HepG2 (cell line): ENCODE measurements around the gene NFAT5. TPM values are rescaled to one million over a fixed set of nuclear protein-coding genes. Genes with fewer than 3 reads are reported as not detected.

ENCODE experiments used
- ARNT ChIP-seq: fragments of 450-650 bp; IDR thresholded peaks from 2 replicates; pipeline ENCODE4 v1.6.1; 2017
- BRCA1 ChIP-seq: sonication (generic); formaldehyde crosslinking; IDR thresholded peaks from 2 replicates; pipeline ENCODE4 v1.4.0; 2020; ENCODE audit warnings: missing genetic modification reagents
- BRD4 ChIP-seq: sonication (generic); formaldehyde crosslinking; IDR thresholded peaks from 2 replicates; pipeline ENCODE4 v1.4.0; 2020; ENCODE audit warnings: missing genetic modification reagents
- CBX5 ChIP-seq: sonication (generic); formaldehyde crosslinking; IDR thresholded peaks from 2 replicates; pipeline ENCODE4 v1.4.0; 2020; ENCODE audit warnings: missing genetic modification reagents, borderline replicate concordance
- HOXA3 ChIP-seq: sonication (generic); formaldehyde crosslinking; IDR thresholded peaks from 2 replicates; pipeline ENCODE4 v1.5.0; 2020; ENCODE audit warnings: missing genetic modification reagents
- ISL2 ChIP-seq: sonication (generic); formaldehyde crosslinking; IDR thresholded peaks from 2 replicates; pipeline ENCODE4 v1.5.0; 2020; ENCODE audit warnings: missing genetic modification reagents
- KLF12 ChIP-seq: sonication (generic); formaldehyde crosslinking; IDR thresholded peaks from 2 replicates; pipeline ENCODE4 v1.4.0; 2020; ENCODE audit warnings: missing genetic modification reagents, borderline replicate concordance
- MBNL3 ChIP-seq: fragments of 250-450 bp; sonication (Bioruptor Pico); conservative IDR thresholded peaks from 2 replicates; pipeline ENCODE4 v1.8.0; 2022; ENCODE audit warnings: mild to moderate bottlenecking, inconsistent platforms
- PHF20 ChIP-seq: sonication (generic); formaldehyde crosslinking; IDR thresholded peaks from 2 replicates; pipeline ENCODE4 v1.5.0; 2020; ENCODE audit warnings: mild to moderate bottlenecking, missing genetic modification reagents
- POGZ ChIP-seq: sonication (generic); formaldehyde crosslinking; IDR thresholded peaks from 2 replicates; pipeline ENCODE4 v1.4.0; 2020; ENCODE audit warnings: mild to moderate bottlenecking, missing genetic modification reagents
- THAP9 ChIP-seq: sonication (generic); formaldehyde crosslinking; IDR thresholded peaks from 2 replicates; pipeline ENCODE4; 2020; ENCODE audit warnings: missing genetic modification reagents, mild to moderate bottlenecking, borderline replicate concordance
- YY1 ChIP-seq: IDR thresholded peaks from 2 replicates; pipeline ENCODE4 v1.6.1; 2011; ENCODE audit warnings: low read length, low read depth, moderate library complexity, mild to moderate bottlenecking; ENCODE audit not compliant: insufficient read depth, insufficient replicate concordance
- ZBTB42 ChIP-seq: sonication (generic); formaldehyde crosslinking; IDR thresholded peaks from 2 replicates; pipeline ENCODE4 v1.5.0; 2020; ENCODE audit warnings: mild to moderate bottlenecking, missing genetic modification reagents
- ZNF558 ChIP-seq: sonication (generic); formaldehyde crosslinking; IDR thresholded peaks from 2 replicates; pipeline ENCODE4 v1.9.0; 2022; ENCODE audit warnings: mild to moderate bottlenecking, missing genetic modification reagents, borderline replicate concordance
- polyA plus RNA-seq, 8 experiments: library from polyadenylated mRNA; depleted of rRNA in 3 of 8; stranded (reverse) in 7 of 8; unstranded in 1 of 8; fragments of >200 nt; fragmentation: Illumina TruSeq in 4 of 8; extraction: Trizol in 4 of 8; gene quantifications; 2 replicates each; pipeline versions ENCODE4 v1.2.1 to v1.2.3, GENCODE V29; 2011 to 2016; ENCODE audit warnings: low read depth in 4 of 8, missing spikeins in 1 of 8, mixed read lengths in 1 of 8; ENCODE audit not compliant: insufficient read depth in 1 of 8
- total RNA-seq, 5 experiments: library from RNA; depleted of rRNA; stranded (reverse); fragments of >200 nt; fragmentation: Illumina TruSeq; extraction: Trizol; gene quantifications; 2 replicates each; pipeline ENCODE4 v1.2.3, GENCODE V29; 2016; ENCODE audit warnings: low read depth in 1 of 5
- TF ChIP-seq, protein P1 (sequence below): sonication (generic); formaldehyde crosslinking; conservative IDR thresholded peaks from 2 replicates; pipeline ENCODE4 v1.8.0; 2022; ENCODE audit warnings: low read depth, missing genetic modification reagents
- TF ChIP-seq, protein P2 (sequence below): sonication (generic); formaldehyde crosslinking; IDR thresholded peaks from 2 replicates; pipeline ENCODE4 v1.4.0; 2020; ENCODE audit warnings: missing genetic modification reagents, mild to moderate bottlenecking, borderline replicate concordance
- TF ChIP-seq, protein P3 (sequence below): IDR thresholded peaks from 2 replicates; pipeline ENCODE4 v1.6.1; 2018; ENCODE audit warnings: missing genetic modification reagents, mild to moderate bottlenecking, missing compliant biosample characterization

Gene NFAT5
- total and polyA plus RNA-seq, 2 of the 13 experiments (the other 11 are each of a cell fraction or from before 2014, with no cell fraction given): 20.5 to 54.3 TPM

DNA sequence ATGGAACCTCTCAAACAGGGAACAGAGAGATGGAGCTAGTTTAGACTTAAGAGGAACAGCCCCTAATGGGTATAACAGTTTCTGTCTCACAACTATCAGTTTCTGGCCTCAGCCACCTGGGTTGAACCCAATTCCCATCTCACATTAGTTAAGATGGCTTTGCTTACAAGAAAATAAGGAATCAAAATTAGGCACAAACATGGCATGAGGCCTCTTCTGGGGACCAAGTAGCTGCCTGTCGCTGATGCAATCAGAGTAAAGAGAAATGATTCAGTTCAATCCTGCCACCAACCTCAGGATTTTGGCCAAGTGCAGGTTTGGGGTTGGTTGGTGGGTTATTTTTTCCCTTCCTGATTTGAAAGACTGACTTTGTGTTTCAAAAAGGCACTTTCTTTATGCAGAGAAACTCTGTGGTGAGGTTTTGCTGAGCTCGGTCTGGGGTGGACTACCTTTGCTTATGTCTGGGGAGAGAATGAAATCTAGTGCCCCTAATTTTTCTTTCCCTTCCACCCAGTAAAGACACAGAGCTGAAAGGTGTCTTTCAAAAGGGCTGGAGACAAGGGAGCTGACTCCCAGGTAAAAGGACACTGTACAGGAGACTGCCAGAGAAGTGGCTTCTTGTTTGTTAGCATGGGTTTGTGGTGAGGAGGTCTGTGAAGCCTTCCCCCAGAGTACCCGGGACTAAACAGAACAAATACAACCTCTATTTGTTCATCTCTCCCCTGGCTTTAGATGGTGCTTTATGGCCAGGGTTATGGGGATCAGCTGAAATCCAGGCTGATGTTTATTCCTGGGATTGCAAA, 44.8 kb upstream of the NFAT5 start (continued):
- TF ChIP-seq, protein P1, sequence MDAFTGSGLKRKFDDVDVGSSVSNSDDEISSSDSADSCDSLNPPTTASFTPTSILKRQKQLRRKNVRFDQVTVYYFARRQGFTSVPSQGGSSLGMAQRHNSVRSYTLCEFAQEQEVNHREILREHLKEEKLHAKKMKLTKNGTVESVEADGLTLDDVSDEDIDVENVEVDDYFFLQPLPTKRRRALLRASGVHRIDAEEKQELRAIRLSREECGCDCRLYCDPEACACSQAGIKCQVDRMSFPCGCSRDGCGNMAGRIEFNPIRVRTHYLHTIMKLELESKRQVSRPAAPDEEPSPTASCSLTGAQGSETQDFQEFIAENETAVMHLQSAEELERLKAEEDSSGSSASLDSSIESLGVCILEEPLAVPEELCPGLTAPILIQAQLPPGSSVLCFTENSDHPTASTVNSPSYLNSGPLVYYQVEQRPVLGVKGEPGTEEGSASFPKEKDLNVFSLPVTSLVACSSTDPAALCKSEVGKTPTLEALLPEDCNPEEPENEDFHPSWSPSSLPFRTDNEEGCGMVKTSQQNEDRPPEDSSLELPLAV (CRISPR knock-in tag): no peak
- no peak for TF ChIP-seq CBX5
- no peak for TF ChIP-seq MBNL3
- no peak for TF ChIP-seq YY1
- TF ChIP-seq BRD4 (CRISPR knock-in tag): no peak
- no peak for TF ChIP-seq ZNF558 (CRISPR knock-in tag)
- TF ChIP-seq, protein P2, sequence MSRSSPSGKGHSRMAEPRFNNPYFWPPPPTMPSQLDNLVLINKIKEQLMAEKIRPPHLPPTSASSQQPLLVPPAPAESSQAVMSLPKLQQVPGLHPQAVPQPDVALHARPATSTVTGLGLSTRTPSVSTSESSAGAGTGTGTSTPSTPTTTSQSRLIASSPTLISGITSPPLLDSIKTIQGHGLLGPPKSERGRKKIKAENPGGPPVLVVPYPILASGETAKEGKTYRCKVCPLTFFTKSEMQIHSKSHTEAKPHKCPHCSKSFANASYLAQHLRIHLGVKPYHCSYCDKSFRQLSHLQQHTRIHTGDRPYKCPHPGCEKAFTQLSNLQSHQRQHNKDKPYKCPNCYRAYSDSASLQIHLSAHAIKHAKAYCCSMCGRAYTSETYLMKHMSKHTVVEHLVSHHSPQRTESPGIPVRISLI (CRISPR knock-in tag): no peak
- TF ChIP-seq ARNT: no peak
- TF ChIP-seq BRCA1 (CRISPR knock-in tag): no peak
- TF ChIP-seq, protein P3, sequence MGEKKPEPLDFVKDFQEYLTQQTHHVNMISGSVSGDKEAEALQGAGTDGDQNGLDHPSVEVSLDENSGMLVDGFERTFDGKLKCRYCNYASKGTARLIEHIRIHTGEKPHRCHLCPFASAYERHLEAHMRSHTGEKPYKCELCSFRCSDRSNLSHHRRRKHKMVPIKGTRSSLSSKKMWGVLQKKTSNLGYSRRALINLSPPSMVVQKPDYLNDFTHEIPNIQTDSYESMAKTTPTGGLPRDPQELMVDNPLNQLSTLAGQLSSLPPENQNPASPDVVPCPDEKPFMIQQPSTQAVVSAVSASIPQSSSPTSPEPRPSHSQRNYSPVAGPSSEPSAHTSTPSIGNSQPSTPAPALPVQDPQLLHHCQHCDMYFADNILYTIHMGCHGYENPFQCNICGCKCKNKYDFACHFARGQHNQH (CRISPR knock-in tag): no peak
- no peak for TF ChIP-seq THAP9 (CRISPR knock-in tag)
- no peak for TF ChIP-seq KLF12 (CRISPR knock-in tag)
- TF ChIP-seq HOXA3: no peak
- no peak for TF ChIP-seq ZBTB42
- peak; percentile 57 for TF ChIP-seq ISL2 (CRISPR knock-in tag)
- no peak for TF ChIP-seq POGZ (CRISPR knock-in tag)
- no peak for TF ChIP-seq PHF20 (CRISPR knock-in tag)
